HG02763 (cell line): ENCODE measurements around the gene QRFP.
A peak's percentile ranks its signal among the peaks of the same experiment; 100 is the strongest.

Source experiments
- ATAC-seq: cut with Tn5 transposase; IDR thresholded peaks from one replicate; pipeline ENCODE4 v1.9.1; 2021; ENCODE audit warnings: mild to moderate bottlenecking, moderate library complexity; ENCODE audit not compliant: unreplicated experiment

The QRFP gene

DNA sequence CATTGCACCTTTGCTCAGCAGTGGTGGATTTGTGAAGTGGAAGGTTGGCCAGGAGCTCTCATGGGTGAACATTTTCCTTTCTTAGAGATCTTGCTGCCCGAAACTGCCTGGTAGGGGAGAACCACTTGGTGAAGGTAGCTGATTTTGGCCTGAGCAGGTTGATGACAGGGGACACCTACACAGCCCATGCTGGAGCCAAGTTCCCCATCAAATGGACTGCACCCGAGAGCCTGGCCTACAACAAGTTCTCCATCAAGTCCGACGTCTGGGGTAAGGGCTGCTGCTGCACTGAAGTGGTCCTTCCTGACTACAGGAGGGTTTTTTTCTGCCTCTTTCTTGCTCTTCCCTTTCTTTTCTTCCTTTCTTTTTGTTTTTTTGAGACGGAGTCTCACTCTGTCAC, 21.8 kb downstream of the QRFP start:
- ATAC-seq: no peak

DNA sequence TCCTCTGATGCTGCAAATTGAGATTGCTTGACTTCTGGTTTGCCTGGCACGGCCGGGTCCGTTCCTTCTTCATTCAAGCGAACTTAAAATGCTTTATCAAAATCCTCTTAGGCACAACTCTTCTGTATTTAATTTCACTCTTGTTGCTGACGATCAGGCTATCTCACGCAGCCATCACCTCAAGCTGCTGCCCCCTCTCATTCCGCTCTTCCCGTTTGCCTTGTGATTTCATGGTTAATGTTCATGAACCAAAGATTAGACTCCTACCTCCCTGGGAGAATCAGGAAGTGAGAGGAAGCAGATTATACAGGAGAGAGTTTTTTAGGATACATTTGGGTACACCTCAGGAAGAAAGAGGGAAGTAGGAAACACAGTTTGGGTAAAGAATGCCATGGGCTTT, 22.6 kb downstream of the QRFP start:
- no peak for ATAC-seq

DNA sequence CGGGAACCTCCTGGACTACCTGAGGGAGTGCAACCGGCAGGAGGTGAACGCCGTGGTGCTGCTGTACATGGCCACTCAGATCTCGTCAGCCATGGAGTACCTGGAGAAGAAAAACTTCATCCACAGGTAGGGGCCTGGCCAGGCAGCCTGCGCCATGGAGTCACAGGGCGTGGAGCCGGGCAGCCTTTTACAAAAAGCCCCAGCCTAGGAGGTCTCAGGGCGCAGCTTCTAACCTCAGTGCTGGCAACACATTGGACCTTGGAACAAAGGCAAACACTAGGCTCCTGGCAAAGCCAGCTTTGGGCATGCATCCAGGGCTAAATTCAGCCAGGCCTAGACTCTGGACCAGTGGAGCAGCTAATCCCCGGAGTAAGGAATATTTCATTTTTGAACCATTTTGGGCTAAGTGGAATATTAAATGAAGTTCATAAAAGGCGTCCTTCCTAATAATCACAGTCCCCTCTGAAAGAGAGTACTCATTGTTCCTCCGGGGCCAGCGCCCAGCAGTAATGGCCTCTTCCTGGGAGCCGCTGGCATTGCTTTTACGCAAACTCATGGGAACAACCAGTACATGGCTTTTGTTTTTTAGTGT, 23.6 kb downstream of the QRFP start:
- no peak for ATAC-seq

DNA sequence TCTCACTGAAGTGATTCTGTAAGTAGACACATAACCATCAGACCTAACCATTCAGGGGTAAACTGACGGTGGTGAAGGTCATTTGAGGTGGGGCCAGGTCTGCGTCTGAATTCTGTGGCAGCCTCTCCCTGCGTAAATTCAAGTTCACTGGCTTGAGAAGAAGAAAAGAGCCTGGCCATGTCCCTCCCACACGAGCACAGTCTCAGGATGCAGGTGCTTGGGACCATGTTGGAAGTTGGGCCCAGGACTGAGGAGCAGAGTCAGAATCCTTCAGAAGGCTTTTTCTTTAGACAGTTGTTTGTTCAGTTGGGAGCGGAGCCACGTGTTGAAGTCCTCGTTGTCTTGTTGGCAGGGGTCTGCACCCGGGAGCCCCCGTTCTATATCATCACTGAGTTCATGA, 24.1 kb downstream of the QRFP start:
- ATAC-seq: no peak

DNA sequence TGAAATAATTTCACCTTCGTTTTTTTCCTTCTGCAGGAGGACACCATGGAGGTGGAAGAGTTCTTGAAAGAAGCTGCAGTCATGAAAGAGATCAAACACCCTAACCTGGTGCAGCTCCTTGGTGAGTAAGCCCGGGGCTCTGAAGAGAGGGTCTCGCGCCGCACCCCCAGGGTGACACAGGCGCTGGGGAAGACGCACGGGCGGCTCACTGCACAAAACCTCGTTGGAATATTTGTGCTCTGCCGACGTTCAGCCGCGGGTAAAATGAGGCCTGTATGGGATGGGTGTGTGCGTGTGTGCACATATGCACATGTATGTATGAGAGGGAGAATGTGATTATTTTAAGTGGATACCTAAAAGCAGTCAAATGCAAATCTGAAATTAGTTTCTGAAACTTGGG, 24.5 kb downstream of the QRFP start:
- no peak for ATAC-seq

DNA sequence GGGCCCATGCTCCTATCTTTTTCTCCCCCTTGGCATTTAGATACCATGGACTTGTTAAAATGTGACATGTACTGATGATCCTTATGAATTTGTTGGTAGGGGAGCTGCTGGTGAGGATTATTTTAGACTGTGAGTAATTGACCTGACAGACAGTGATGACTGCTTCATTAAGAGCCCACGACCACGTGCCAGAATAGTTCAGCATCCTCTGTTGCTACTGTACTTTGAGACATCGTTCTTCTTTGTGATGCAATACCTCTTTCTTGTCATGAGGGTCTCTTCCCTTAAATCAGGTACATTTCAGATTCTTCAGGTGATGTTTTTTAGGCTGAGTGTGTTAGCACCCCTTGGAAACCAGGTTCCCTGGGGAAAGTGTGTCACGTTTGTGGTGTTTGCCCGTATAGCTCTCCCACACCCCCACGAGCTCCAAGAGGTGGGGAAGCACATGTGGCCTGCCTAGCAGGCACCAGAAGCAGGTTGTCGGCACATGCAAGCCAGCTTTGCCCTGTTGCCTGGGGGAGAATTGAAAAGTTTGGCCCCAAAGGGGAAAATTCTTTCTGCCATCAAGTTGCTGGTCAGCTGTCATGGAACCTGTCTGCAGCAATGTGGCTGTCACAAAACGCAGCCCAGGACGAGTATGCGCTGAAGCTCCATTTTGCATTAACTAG, 25.1 kb downstream of the QRFP start:
- ATAC-seq: no peak

DNA sequence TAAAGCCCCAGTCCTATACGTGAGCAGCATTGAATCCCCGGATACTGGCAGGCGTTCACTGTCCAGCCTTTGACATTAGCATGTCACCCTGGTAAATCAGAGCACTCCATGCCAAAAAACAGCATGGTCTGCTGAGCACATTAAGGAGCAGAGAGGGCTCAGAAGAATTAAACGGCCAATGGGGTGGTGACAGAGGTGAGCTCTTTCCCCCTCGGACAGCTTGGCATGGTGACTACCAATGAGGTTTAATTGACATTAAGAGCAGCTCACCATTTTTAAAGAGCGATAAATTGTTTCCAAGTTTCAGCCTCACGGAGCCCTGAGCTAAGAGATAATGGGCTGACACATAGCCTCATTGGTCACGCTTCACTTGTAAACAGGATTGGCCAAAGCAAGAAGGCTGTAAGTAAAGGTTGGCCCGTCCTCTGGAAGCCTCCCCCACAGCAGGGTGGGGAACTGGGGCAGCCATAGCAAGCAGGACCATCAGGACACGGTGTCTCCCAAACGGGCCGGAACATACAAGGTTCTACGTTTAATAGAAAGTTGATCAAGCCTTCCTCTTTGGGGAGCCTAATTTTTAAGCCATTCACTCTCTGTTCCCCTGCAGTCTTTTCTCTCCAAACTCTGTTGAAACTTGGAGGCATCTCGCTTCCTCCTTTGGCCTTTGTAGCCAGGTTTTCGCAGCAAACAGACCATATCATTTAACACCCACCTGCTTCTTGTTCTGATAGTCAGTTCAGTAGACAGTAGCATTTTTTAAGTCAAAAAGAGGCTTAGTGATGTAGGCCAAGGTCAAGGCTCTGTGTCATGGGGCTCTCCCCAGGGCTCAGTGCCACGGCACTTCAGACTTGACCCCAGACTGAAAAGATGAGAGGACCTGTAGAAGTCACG, 25.9 kb downstream of the QRFP start:
- peak; percentile 61 for ATAC-seq

DNA sequence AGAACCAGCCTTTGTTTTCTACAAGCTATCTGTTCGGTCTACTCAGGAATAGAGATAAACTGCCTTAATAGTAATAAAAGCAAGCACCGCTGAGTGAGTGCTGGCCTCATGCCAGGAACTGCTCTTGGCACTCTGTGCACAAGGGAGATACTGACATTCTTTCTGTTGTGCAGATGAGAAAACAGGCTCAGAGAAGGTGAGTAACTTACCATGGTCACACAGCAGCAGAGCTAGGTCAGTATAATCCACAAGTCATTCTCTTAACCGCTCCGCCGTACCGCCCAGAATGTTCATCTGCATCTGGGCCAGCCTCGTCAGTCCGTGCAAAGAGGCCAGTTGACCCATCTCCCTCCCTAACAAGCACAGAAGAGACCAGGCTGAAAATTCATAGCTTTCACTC, 27.4 kb downstream of the QRFP start:
- ATAC-seq: no peak

DNA sequence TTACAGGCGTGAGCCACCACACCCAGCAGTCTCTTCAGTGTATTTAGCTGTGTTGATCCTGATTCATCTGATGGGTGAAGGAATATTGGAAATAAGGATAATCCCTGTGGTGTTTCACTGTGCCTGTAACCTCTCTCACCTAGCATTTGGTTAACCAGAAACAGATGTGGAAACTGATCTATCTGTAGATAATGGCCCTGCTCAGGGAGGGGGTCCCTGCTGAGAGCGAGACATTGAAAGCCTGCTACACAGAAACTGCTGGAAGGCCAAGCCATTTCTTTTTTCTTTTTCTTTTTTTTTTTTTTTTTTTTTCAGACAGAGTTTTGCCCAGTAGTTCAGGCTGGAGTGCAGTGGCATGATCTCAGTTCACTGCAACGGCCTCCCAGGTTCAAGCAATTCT, 28.4 kb downstream of the QRFP start:
- no peak for ATAC-seq

DNA sequence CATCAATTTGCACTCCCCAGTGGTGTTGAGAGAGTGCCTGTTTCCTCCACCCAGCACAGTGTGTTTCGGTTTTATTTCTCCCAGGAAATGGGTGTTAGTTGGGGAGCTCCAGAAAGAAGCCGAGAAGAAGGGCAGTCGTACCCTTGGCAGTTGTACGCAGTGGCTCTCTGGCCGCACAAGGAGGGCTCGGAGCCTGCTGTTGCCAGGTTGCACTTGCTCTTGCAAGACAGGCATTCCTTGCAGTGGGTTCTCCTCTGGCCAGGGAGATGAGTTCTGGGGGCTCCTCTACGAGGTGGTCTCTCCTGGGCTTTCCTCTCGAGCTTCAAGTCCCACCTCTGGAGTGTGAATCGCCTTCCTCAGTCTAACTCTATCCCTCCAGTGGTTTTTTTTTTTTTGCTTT, 29.1 kb downstream of the QRFP start:
- no peak for ATAC-seq

DNA sequence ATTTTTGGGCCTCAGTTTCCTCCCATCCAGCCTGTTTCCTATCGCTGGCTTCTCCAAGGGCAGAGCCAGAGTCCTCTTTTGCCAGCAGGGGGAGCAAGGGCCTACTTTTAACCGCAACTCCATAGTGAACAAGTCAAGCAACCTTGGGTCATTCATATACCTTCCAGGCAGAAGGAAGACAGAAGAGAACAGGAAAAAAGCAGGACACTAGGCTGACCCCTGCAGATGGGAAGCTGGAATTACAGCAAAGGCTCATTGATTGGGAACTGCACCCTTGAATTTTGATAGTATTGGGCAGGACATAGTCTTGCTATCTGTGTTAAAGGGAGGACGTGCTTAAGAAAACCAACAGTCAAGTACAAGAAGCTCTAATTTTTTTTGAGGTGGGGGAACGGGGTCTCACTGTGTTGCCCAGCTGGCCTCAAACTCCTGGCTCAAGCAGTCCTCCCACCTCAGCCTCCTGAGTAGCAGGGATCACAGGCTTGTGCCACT, 30.1 kb downstream of the QRFP start:
- ATAC-seq: no peak

DNA sequence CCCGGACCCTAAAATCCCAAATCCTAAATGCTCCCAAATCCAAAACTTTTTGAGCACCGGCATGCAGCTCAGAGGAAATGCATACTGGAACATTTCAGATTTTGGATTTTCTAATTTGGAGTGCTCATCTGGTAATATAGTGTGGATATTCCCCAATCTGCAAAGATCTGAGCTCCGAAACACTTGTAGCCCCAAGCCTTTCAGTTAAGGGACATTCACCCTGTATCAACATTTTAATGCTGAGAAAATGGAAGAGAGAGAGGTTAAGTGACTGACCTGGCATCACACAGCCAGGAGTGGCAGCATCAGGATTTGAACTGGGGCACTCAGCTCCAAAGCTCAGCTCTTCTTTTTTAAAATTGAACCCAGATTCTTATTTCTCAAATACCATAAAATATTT, 30.7 kb downstream of the QRFP start:
- no peak for ATAC-seq

DNA sequence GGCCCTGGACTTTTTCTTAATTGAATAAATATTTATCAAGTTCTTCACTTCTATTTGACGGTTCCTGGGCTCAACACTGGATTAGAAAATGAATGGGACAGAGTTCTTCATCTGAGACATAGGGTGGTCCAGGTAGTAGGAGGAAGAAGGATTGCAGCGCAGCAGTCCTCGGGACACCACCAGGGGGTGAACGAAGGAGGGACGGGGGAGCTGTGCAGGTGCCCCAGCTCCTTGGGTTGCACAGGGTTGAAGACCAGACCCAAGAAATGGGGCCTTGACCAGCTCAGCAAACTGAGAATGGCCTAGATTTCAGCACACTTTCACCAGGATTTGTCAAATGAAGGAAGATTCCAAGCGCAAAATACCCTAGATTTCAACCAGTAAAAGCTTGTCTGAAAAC, 32.1 kb downstream of the QRFP start:
- ATAC-seq: no peak

DNA sequence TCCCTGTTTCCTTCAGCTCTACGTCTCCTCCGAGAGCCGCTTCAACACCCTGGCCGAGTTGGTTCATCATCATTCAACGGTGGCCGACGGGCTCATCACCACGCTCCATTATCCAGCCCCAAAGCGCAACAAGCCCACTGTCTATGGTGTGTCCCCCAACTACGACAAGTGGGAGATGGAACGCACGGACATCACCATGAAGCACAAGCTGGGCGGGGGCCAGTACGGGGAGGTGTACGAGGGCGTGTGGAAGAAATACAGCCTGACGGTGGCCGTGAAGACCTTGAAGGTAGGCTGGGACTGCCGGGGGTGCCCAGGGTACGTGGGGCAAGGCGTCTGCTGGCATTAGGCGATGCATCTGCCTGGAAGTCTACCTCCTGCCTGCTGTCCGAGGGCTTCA, 33.9 kb downstream of the QRFP start:
- ATAC-seq: no peak

DNA sequence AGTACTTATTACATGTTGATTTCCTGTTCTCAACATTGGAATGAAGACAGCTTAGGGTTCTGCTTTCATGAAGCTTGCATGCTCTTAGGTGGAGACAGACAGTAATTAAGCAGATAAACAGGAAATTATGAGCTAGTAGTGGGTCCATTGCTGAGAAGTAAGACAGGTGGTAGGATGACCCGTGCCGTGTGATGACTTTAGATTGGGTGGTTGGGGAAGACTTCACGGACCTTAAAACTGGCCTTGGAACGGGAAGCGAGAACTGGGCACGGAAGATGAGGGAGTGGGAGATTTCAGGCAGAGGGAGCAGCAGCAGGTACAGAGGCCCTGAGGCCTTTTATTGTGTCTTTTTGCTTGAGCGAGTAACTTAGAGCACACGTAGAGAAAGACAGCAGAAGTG, 34.4 kb downstream of the QRFP start:
- ATAC-seq: no peak

DNA sequence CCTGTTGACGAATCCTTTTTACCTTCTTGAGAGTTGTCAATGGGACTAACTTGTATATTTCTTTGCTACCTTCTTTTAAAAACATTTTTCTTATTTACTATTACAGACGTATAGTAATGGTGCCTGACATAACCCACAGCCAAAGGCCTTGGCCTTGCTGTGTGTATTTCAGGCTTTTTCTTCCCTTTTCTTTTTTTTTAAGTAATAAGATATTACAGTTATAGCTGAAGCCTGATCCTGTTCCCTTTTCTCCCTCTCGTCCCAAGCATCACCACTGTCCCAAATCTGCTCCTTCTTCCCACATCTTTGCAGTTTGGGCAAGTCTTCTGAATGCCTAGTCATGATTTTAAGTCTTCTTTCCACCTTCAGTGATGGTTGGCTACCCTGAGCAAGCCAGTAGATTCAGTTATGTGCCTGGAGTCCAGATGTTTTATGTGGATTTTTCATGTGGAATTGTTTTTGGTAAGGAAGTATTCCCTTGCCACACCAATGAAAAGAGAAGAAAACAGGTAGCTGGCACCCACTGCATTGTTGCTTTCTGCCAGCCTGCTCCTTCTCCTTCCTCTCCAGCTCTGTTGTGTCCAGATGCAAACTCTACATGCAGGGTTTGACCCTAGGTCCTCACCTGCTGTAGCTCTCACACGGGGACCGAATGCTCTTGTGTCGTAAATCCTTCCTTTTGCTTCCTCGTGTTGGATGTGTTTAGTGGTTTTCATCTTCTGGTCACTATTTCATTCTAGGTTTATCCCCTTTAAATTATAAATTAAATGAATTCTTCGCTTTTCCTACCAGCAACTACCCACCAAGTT, 35.0 kb downstream of the QRFP start:
- no peak for ATAC-seq

DNA sequence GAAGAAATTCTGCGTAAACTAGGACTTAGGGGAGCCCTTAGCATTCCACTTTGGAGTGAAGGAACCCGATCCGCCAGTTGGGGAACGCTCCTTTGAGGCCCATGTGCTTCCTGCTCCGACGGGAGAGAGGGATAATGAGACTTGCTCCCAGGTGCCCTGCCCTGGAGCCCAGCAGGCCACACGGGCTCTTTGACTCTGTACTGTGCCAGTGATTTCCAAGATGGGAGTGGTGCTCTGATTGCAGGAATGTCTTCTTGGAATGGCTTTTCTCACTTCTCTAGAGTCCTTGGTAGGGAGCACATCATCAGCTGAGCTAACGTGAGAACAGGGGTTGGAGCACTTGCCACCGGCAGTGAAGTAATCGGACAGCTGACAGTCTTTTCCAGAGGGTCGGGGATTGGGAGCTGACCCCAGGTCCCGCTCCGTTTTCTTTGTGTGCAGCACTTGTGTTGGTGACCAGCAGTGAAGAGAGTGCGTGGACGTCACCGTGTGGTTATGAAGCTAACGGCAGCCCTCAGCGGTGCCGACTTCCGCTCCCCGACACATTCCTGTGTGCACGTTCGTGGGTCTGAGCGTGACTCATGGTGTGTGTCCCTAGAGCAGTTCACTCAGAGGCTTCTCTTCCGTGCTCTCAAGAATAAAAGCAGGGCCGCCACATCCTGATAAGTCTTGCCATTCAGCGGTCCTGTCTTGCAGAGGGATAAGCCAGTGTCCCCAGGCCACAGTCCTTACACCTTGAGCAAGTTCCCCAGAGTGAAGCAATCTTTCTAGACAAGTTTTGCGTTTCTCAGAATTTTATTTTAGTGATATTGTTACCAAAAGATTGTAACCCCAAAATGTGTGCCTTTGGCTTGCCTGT, 35.9 kb downstream of the QRFP start:
- no peak for ATAC-seq

DNA sequence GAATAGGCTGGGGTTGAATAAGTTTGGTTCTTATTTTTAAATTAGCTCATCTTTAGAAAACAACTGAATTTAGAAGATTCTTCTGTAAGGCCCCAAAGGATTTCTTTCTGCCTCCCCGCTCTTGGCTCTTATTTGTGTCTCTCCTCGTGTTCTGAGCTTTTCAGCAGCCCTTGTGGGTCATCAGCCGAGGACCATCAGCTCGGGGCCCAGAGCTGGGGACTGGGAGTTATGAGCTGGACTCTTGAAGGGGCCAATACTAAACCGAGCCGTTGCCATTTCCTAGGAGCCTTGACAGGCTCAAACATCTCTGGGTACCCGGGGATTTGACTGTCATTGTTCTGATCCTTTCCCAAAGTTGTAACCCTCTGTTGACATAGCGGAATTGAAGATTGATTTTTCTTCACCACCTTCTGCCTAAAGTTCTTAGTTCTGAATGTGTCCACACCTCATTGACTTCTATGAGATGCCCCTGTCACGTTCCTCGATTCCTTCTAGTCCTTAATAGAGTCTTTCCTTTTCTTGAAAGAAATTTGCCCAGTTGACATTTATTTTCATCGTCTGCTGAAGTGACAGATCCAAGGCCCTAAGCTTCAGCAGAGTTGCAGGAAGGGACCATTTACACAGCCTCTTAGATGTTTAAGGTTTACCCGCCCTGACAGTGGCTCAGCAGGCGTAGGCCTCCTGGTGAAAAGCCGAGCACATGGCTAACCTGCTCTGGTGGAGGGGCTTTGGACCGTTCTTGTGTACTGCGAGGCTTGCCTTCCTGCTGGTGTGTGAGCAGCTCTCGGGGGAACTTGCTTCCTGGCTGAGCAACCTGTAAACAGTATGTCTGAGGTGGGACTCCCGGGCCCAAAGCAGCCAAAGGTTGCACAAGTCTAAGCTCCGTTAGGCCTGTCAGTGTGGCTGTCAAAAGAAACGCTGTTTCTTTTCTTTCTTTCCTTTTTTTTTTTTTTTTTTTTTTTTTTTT, 37.6 kb downstream of the QRFP start:
- no peak for ATAC-seq
